Activated CD8-positive, alpha-beta T cell treated with anti-CD3 and anti-CD28 coated beads for 36 hours (primary cell): ENCODE data around the gene EPHA5. TPM values are rescaled to one million over a fixed set of nuclear protein-coding genes. Genes with fewer than 3 reads are reported as not detected.

Experiments
- ATAC-seq: fragments of 200-7000 bp; cut with Tn5 transposase; one replicate; pipeline ENCODE4 v1.10.0; 2021; ENCODE audit warnings: mild to moderate bottlenecking, moderate library complexity
- CTCF ChIA-PET: fragments of 350-600 bp; sonication (Branson Sonifier 250); formaldehyde crosslinking; loops from one replicate; lab custom pipeline; 2021; ENCODE audit warnings: antibody characterized with exemption; lab: Charles Lee
- POLR2A ChIA-PET: fragments of 350-600 bp; sonication (Branson Sonifier 250); formaldehyde crosslinking; loops from one replicate; lab custom pipeline; 2021; ENCODE audit warnings: antibody characterized with exemption; lab: Charles Lee
- DNase-seq: peaks from one replicate; pipeline ENCODE4 v3.0.0-alpha.2; 2020
- H3K27ac Mint-ChIP-seq: one replicate; pipeline ENCODE4 v1.8.0; 2021; ENCODE audit warnings: mild to moderate bottlenecking, mixed read lengths
- H3K27me3 Mint-ChIP-seq: one replicate; pipeline ENCODE4 v1.8.0; 2021; ENCODE audit warnings: mixed read lengths
- H3K36me3 Mint-ChIP-seq: one replicate; pipeline ENCODE4 v1.8.0; 2021; ENCODE audit warnings: low read depth, mixed read lengths
- H3K4me1 Mint-ChIP-seq: one replicate; pipeline ENCODE4 v1.8.0; 2021; ENCODE audit warnings: low read depth, mixed read lengths
- H3K4me3 Mint-ChIP-seq: one replicate; pipeline ENCODE4 v1.8.0; 2021; ENCODE audit warnings: mild to moderate bottlenecking, moderate library complexity, mixed read lengths
- H3K9me3 Mint-ChIP-seq: one replicate; pipeline ENCODE4 v1.8.0; 2021; ENCODE audit warnings: mixed read lengths
- CTCF ChIP-seq: fragments of 200-600 bp; IDR thresholded peaks from one replicate; pipeline ENCODE4 v1.8.0; 2022; ENCODE audit warnings: antibody characterized with exemption, mild to moderate bottlenecking
- intact Hi-C: fragments of 100-400 bp; cut with micrococcal nuclease; formaldehyde crosslinking; loops from one replicate; pipeline ENCODE4 v1.10.0; 2022
- total RNA-seq, 2 experiments: library from RNA; stranded (reverse); gene quantifications; one replicate each; pipeline ENCODE4 v1.2.3, GENCODE V29; 2021

Gene EPHA5
- total RNA-seq, 2 experiments from 2014 or later: not detected

GRCh38 chr4:65401083-65401482, 269.2 kb downstream of the EPHA5 start:
- POLR2A ChIA-PET: no interaction called here

GRCh38 chr4:65399084-65399483, 271.2 kb downstream of the EPHA5 start:
- Mint-ChIP-seq H3K4me1 (no peaks in the 10 kb centered on the region), H3K27me3 (no peaks in the 10 kb centered on the region), H3K4me3 (no peak overlapping the region), H3K27ac (no peak overlapping the region), H3K36me3 (no peaks in the 10 kb centered on the region), H3K9me3 (peaks cover 4% of the 10 kb centered on the region)
- ChIA-PET POLR2A (no interaction called here), CTCF (no interaction called here)
- no peak for DNase-seq
- no peak for ATAC-seq
- intact Hi-C loops: no loop called here
- no peak for TF ChIP-seq CTCF

More at GRCh38 chr4:65401083-65401482, 269.2 kb downstream of the EPHA5 start:
- no peaks in the 10 kb centered on the region for H3K27me3 Mint-ChIP-seq
- no peak for DNase-seq
- H3K9me3 Mint-ChIP-seq: no peaks in the 10 kb centered on the region
- no peak for TF ChIP-seq CTCF
- no peak overlapping the region for H3K4me3 Mint-ChIP-seq
- intact Hi-C loops: no loop called here
- H3K4me1 Mint-ChIP-seq: no peaks in the 10 kb centered on the region
- CTCF ChIA-PET: interaction anchor here (0.7 kb wide), 1 partner anchor 702 kb away, joined by 3 read pairs; no protein-coding TSS in a partner anchor
- no peak overlapping the region for H3K27ac Mint-ChIP-seq
- no peak for ATAC-seq
- no peaks in the 10 kb centered on the region for H3K36me3 Mint-ChIP-seq

- H3K9me3 Mint-ChIP-seq: peaks cover 11% of the 10 kb centered on the region
- intact Hi-C loops: no loop called here
- DNase-seq (no peak), ATAC-seq (no peak)
- POLR2A ChIA-PET: no interaction called here
- no peaks in the 10 kb centered on the region for H3K4me1 Mint-ChIP-seq
- no peaks in the 10 kb centered on the region for H3K36me3 Mint-ChIP-seq
- H3K4me3 Mint-ChIP-seq: no peak overlapping the region
- no peak for TF ChIP-seq CTCF
- no peak overlapping the region for H3K27ac Mint-ChIP-seq
- CTCF ChIA-PET: no interaction called here
- H3K27me3 Mint-ChIP-seq: no peaks in the 10 kb centered on the region
These were observed 277.2 kb downstream of the EPHA5 start for GRCh38 chr4:65393078-65393477.

GRCh38 chr4:65392488-65392887, 277.8 kb downstream of the EPHA5 start:
- ChIA-PET POLR2A (no interaction called here), CTCF (no interaction called here)
- peaks cover 11% of the 10 kb centered on the region for H3K9me3 Mint-ChIP-seq
- H3K27ac Mint-ChIP-seq: no peak overlapping the region
- H3K4me3 Mint-ChIP-seq: no peak overlapping the region
- H3K4me1 Mint-ChIP-seq: no peaks in the 10 kb centered on the region
- DNase-seq (no peak), ATAC-seq (no peak)
- intact Hi-C loops: no loop called here
- no peaks in the 10 kb centered on the region for H3K27me3 Mint-ChIP-seq
- no peak for TF ChIP-seq CTCF
- no peaks in the 10 kb centered on the region for H3K36me3 Mint-ChIP-seq

GRCh38 chr4:65391814-65392213, 278.5 kb downstream of the EPHA5 start:
- DNase-seq (no peak), ATAC-seq (no peak)
- no peak overlapping the region for H3K27ac Mint-ChIP-seq
- ChIA-PET CTCF (no interaction called here), POLR2A (no interaction called here)
- H3K36me3 Mint-ChIP-seq: no peaks in the 10 kb centered on the region
- intact Hi-C loops: no loop called here
- no peak overlapping the region for H3K4me3 Mint-ChIP-seq
- H3K27me3 Mint-ChIP-seq: no peaks in the 10 kb centered on the region
- H3K4me1 Mint-ChIP-seq: no peaks in the 10 kb centered on the region
- no peak for TF ChIP-seq CTCF
- peaks cover 11% of the 10 kb centered on the region for H3K9me3 Mint-ChIP-seq
